ENCODE measurements around the gene NOL4L. TPM values are rescaled to one million over a fixed set of nuclear protein-coding genes. Genes with fewer than 3 reads are reported as not detected.
"Not testable (repeated sequence)": the region's sequence is repeated elsewhere in the genome, so short reads cannot be mapped to it uniquely, and the experiment has no call there.

Gene NOL4L
- total RNA-seq, 1 donor from 2014 or later = 12.2 TPM

GRCh38 chr20:32421290-32421689 lies 163.8 kb downstream of the NOL4L start:
- no peak for DNase-seq

DNA sequence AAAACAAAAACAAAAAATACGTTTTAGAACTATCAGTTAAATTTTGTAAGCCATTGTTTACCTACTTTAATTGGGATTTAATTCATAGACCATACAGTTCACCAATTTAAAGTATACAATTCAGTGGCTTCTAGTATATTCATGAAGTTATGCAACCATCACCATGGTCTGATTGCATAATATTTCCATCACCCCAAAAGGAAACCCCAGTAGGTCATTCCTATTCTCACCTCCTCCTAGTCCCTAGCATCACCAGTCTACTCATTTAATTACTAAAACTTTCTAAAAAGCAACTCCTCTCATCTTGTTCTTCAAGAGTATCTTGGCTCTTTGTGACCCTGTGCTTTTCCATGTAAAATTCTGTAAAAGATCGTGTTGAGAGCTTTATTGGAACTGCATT lies 166.8 kb downstream of the NOL4L start:
- no peak for DNase-seq

- DNase-seq = no peak
These were observed 168.9 kb downstream of the NOL4L start for GRCh38 chr20:32416206-32416605.

- no peak for DNase-seq
These were observed 169.6 kb downstream of the NOL4L start for GRCh38 chr20:32415494-32415893.

GRCh38 chr20:32411955-32412706 lies 173.0 kb downstream of the NOL4L start:
- DNase-seq = no peak

GRCh38 chr20:32407131-32407750 lies 177.9 kb downstream of the NOL4L start:
- DNase-seq = not testable (repeated sequence)

DNA sequence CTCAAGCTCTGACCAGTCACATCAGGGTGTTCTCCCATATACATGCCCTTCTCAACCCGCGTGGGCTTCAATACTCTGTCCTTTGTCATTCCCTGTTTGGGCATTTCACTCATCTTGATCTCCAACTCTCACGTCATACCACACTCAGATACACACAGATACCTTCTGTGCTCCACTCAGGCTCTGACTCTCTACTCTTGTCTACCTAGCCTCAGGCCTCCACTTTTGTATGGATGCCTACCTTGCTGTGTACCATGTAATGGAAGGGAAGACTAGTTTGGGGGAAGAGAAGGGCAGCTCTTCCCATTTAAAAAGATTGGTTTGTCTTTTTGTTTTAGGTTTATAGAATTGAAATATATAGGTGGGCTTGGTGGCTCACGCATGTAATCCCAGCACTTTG lies 178.4 kb downstream of the NOL4L start:
- no peak for DNase-seq

DNA sequence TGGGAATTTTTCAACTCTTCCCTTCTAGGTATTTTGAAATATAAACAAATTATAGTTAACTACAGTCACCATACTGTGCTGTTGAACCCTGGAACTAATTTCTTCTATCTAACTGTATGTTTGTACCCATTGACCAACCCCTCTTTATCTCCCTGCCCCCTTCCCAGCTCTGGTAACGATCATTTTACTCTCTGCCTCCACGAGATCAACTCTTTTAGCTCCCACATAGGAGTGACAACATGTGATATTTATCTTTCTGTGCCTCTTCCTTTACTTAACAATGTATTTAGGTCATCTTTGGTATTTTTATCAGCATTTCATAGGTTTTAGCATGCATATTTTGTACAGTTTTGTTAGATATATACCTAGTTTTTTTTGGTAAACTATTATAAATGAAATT lies 181.1 kb downstream of the NOL4L start:
- no peak for DNase-seq

- no peak for DNase-seq
These were observed 184.7 kb downstream of the NOL4L start for GRCh38 chr20:32400476-32400875.

DNA sequence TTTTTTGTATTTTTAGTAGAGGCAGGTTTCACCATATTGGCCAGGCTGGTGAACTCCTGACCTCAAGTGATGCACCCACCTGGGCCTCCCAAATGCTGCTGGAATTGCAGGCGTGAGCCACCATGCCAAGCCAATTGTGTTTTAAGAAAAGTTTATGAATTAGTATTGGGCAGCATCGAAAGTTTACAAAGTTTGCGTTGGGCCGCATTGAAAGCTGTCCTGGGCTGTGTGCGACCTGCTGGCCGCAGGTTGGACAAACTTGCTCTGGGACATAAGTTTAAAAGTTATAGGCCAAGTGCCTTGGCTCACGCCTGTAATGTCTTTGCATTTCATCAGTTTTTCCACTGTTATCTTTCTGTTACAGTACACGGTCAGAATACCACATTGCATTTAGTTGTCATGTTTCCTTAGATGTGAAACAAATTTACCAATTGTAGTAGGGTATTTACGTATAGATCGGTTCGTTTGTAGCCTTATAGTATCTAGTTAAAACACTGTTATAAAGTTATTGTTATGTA lies 187.5 kb downstream of the NOL4L start:
- DNase-seq = no peak

DNA sequence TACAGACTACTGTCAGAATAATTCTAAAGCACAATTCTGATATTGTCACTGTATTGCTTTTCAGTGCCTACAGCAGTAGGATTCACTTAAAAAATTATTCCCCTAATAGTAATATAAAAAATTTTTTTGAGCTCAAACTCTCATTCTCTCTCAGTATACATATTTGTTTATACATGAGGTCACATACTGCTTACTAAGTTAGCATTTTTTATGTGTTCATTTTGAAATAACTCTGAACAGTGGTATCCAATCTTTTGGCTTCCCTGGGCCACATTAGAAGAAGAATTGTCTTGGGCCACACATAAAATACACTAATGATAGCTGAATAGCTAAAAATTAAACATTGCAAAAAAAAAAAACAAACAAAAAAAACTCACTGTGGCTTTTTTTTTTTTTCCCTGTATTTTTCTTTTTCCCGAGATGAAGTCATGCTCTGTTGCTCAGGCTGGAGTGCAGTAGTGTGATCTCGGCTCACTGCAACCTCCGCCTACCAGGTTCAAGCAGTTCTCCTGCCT lies 188.4 kb downstream of the NOL4L start:
- no peak for DNase-seq

GRCh38 chr20:32395066-32395465 lies 190.1 kb downstream of the NOL4L start:
- DNase-seq = no peak

Other genes with a start within 250 kb of the NOL4L start
- gene ASXL1, start 227.0 kb downstream of the NOL4L start, total RNA-seq = 70.2 TPM
- 0.47 TPM for gene C20orf203, start 88.6 kb upstream of the NOL4L start, total RNA-seq
- gene COMMD7, start 158.1 kb upstream of the NOL4L start, total RNA-seq = 24.2 TPM
- gene DNMT3B, start 177.1 kb upstream of the NOL4L start, total RNA-seq = 4.8 TPM
- 109 TPM for gene MAPRE1, start 234.6 kb upstream of the NOL4L start, total RNA-seq